Measurements from ENCODE around the gene GSTP1.
A peak's percentile ranks its signal among the peaks of the same experiment; 100 is the strongest.

The GSTP1 gene

DNA sequence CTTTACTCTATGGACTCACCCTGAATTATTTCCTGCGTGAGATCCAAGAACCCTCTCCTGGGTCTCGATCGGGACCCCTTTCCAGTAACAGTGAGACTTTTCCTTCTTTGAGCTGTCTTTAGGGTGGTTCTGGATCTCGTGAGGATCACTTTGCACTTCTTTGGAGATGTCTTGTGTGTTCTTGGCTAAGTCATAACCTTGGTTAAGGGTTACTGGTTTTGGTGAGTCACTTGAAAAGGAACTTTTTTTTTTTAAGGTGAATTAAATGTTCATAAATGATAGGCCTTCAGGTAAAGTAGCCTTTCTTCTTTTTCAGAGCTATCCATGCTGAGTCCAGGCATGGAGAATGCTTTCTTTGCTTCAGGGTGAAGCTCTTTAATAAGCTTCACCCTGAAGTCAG is 19.4 kb upstream of the GSTP1 start:
- no peak for DNase-seq (ENCODE audit: low read depth, low spot score)
- H3K4me3 ChIP-seq (ENCODE audit: insufficient read length, low read depth): no peak overlapping the region
- H3K27me3 ChIP-seq (ENCODE audit: insufficient read depth, insufficient read length): no peaks in the 10 kb centered on the region
- H3K9me3 ChIP-seq (ENCODE audit: insufficient read depth, low read length): no peaks in the 10 kb centered on the region
- no peaks in the 10 kb centered on the region for H3K36me3 ChIP-seq (ENCODE audit: insufficient read depth, insufficient read length, low read length)
- no peak overlapping the region for H3K9ac ChIP-seq (ENCODE audit: insufficient read length, low read depth)
- TF ChIP-seq SUZ12 (IDR thresholded peaks at IDR 0.05; ENCODE audit: extremely low read depth, insufficient read depth, insufficient read length) (no peak), YY1 (IDR thresholded peaks at IDR 0.05; ENCODE audit: insufficient read depth, insufficient read length) (no peak)
- no peaks in the 10 kb centered on the region for H3K4me1 ChIP-seq (ENCODE audit: insufficient read depth, insufficient read length)

DNA sequence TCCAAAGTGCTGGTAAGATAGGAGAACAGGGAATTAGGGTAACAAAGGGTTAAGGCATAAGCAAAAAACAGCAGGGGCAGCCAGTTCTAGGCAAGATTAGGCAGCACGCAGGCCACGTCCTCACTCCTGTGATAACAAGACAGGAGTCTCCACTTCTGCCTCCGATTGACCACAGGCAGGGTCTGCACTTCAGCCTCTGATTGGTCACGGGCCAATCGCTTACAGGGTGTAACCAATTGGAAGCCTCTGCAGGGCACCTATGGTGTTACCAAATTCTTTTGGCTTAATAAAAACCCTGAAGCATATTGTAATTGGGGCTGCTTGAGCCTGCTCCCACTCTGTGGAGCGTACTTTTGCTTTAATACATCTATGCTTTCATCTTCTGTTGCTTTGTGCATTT is 12.2 kb upstream of the GSTP1 start:
- no peak overlapping the region for H3K9ac ChIP-seq (ENCODE audit: insufficient read length, low read depth)
- H3K27me3 ChIP-seq (ENCODE audit: insufficient read depth, insufficient read length): peaks cover 14% of the 10 kb centered on the region
- no peaks in the 10 kb centered on the region for H3K36me3 ChIP-seq (ENCODE audit: insufficient read depth, insufficient read length, low read length)
- H3K4me3 ChIP-seq (ENCODE audit: insufficient read length, low read depth): no peak overlapping the region
- DNase-seq (ENCODE audit: low read depth, low spot score): no peak
- no peaks in the 10 kb centered on the region for H3K4me1 ChIP-seq (ENCODE audit: insufficient read depth, insufficient read length)
- H3K9me3 ChIP-seq (ENCODE audit: insufficient read depth, low read length): peaks cover 15% of the 10 kb centered on the region; the same call in 1 of the 2 replicates
- no peak for TF ChIP-seq SUZ12 (IDR thresholded peaks at IDR 0.05; ENCODE audit: extremely low read depth, insufficient read depth, insufficient read length)
- no peak for TF ChIP-seq ZNF274 (IDR thresholded peaks at IDR 0.05; ENCODE audit: low read depth, low read length)
- TF ChIP-seq YY1 (IDR thresholded peaks at IDR 0.05; ENCODE audit: insufficient read depth, insufficient read length): no peak

DNA sequence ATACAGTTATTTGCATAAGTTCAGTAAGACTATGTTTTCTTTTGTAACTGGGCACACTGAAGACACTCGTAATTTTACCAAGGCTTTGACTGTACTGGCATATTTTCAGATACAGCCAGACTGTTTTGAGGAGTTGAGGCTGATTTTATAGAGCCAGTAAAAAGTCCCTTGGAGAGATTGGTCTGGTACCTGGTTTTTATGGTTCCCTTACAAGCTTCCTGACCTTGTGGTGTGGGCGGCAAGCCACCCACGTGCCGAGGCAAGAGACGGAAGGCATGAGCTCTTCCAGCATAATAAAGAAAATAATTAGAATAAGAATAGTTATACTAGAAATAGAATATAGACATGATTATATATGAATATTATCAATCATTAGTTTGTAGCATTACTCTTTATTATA is 11.3 kb upstream of the GSTP1 start:
- peaks cover 16% of the 10 kb centered on the region for H3K27me3 ChIP-seq (ENCODE audit: insufficient read depth, insufficient read length)
- DNase-seq (ENCODE audit: low read depth, low spot score): no peak
- H3K4me3 ChIP-seq (ENCODE audit: insufficient read length, low read depth): no peak overlapping the region
- no peaks in the 10 kb centered on the region for H3K36me3 ChIP-seq (ENCODE audit: insufficient read depth, insufficient read length, low read length)
- no peak overlapping the region for H3K9ac ChIP-seq (ENCODE audit: insufficient read length, low read depth)
- H3K4me1 ChIP-seq (ENCODE audit: insufficient read depth, insufficient read length): no peaks in the 10 kb centered on the region
- peaks cover 15% of the 10 kb centered on the region; the same call in 1 of the 2 replicates for H3K9me3 ChIP-seq (ENCODE audit: insufficient read depth, low read length)
- TF ChIP-seq YY1 (IDR thresholded peaks at IDR 0.05; ENCODE audit: insufficient read depth, insufficient read length) (no peak), ZNF274 (IDR thresholded peaks at IDR 0.05; ENCODE audit: low read depth, low read length) (no peak), SUZ12 (IDR thresholded peaks at IDR 0.05; ENCODE audit: extremely low read depth, insufficient read depth, insufficient read length) (no peak)

DNA sequence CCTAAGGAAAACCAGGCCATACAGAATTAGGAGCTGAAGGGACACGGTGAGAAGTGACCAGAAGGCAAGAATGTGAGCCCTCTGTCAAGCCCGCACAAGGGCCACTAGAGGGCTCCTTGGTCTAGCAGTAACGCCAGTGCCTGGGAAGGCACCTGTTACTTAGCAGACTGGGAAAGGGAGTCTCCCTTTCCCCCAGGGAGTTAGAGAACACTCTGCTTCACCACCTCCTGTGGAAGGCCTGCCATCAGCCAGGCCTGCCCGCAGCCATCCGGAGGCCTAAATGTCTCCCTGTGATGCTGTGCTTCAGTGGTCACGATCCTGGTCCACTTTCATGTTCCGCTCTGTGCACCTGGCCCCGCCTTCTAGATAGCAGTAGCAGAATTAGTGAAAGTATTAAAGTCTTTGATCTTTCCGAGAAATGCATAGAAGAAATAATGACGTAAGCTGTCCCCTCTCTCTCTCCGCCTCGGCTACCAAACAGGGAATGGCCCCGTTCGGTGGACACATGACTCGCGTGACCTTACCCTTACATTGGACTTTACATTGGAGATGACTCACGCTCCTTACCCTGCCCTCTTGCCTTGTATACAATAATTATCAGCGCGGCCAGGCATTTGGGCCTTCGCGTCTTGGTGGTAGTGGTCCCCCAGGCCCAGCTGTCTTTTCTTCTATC is 10.7 kb upstream of the GSTP1 start:
- H3K9me3 ChIP-seq (ENCODE audit: insufficient read depth, low read length): peaks cover 15% of the 10 kb centered on the region; the same call in 1 of the 2 replicates
- H3K4me3 ChIP-seq (ENCODE audit: insufficient read length, low read depth): no peak overlapping the region
- no peaks in the 10 kb centered on the region for H3K36me3 ChIP-seq (ENCODE audit: insufficient read depth, insufficient read length, low read length)
- H3K9ac ChIP-seq (ENCODE audit: insufficient read length, low read depth): no peak overlapping the region
- no peaks in the 10 kb centered on the region for H3K4me1 ChIP-seq (ENCODE audit: insufficient read depth, insufficient read length)
- peaks cover 16% of the 10 kb centered on the region for H3K27me3 ChIP-seq (ENCODE audit: insufficient read depth, insufficient read length)
- peak; percentile 51 for DNase-seq (ENCODE audit: low read depth, low spot score)
- TF ChIP-seq ZNF274 (IDR thresholded peaks at IDR 0.05; ENCODE audit: low read depth, low read length) (no peak), YY1 (IDR thresholded peaks at IDR 0.05; ENCODE audit: insufficient read depth, insufficient read length) (no peak), SUZ12 (IDR thresholded peaks at IDR 0.05; ENCODE audit: extremely low read depth, insufficient read depth, insufficient read length) (no peak)

DNA sequence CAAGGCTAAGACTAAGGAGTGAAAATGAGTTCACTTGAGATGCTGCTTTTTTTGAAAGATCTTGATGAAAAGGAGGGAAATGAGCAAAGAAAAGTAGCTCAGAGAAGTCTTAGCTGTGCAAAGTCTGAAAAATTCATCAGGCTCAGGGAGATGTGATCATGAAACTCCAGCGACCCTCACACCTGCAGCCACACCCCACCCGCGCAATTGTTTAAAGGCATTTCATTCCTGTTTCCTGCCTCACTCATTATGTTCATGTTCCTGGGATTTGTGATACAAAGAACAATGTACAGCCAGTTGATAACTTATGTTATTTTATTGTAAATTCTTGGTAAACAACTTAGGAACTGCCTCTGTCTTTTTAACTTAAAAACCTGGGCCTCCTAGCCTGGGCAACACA is 8.7 kb upstream of the GSTP1 start:
- no peaks in the 10 kb centered on the region for H3K36me3 ChIP-seq (ENCODE audit: insufficient read depth, insufficient read length, low read length)
- H3K4me3 ChIP-seq (ENCODE audit: insufficient read length, low read depth): no peak overlapping the region
- DNase-seq (ENCODE audit: low read depth, low spot score): no peak
- TF ChIP-seq SUZ12 (IDR thresholded peaks at IDR 0.05; ENCODE audit: extremely low read depth, insufficient read depth, insufficient read length) (no peak), ZNF274 (IDR thresholded peaks at IDR 0.05; ENCODE audit: low read depth, low read length) (no peak), YY1 (IDR thresholded peaks at IDR 0.05; ENCODE audit: insufficient read depth, insufficient read length) (no peak)
- H3K4me1 ChIP-seq (ENCODE audit: insufficient read depth, insufficient read length): peaks cover 8% of the 10 kb centered on the region
- peaks cover 16% of the 10 kb centered on the region for H3K27me3 ChIP-seq (ENCODE audit: insufficient read depth, insufficient read length)
- peaks cover 15% of the 10 kb centered on the region; the same call in 1 of the 2 replicates for H3K9me3 ChIP-seq (ENCODE audit: insufficient read depth, low read length)
- H3K9ac ChIP-seq (ENCODE audit: insufficient read length, low read depth): no peak overlapping the region

DNA sequence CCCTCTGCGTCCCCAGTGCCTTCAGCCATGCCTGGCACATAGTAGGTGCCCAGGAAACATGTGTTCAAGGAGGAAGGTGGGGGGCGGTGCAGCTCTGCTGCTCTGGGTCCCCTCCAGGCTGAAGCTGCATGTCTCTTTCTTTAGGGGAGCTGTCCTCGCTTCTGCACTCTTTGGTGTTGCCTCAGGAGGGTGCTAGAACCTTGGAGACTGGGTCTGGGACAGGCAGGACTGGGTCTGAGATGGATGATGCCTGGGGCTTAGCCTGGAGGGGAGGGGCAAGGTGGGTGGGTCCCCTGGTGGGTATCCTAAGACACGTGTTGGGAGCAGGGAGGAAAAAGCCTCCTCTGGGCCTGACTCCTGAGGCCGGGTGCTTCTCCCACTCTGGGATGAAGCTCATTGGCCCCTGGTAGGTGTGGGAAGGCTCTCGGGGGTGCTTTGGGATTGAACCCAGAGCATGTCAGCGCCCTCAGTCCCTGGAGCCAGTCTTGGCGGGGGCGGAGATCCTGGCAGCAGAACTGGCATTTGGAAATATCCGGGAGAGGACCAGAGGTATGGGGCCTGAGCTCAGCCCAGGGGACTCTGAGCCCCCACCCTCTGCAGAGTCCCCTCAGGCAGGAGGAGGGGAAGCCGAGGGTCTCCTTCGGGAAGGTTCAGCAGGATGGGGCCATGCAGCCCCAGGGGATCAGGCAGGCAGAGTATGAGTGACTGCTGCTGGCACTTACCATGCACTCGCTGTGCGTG is 6.7 kb upstream of the GSTP1 start:
- peak overlapping the region; percentile 56 for H3K9ac ChIP-seq (ENCODE audit: insufficient read length, low read depth)
- peaks cover 9% of the 10 kb centered on the region for H3K27me3 ChIP-seq (ENCODE audit: insufficient read depth, insufficient read length)
- H3K4me1 ChIP-seq (ENCODE audit: insufficient read depth, insufficient read length): peaks cover 11% of the 10 kb centered on the region
- H3K4me3 ChIP-seq (ENCODE audit: insufficient read length, low read depth): no peak overlapping the region
- H3K9me3 ChIP-seq (ENCODE audit: insufficient read depth, low read length): 0 out of 2 replicates have a peak, but pooled peaks cover 5% of the 10 kb centered on the region
- TF ChIP-seq SUZ12 (IDR thresholded peaks at IDR 0.05; ENCODE audit: extremely low read depth, insufficient read depth, insufficient read length) (no peak), ZNF274 (IDR thresholded peaks at IDR 0.05; ENCODE audit: low read depth, low read length) (no peak), YY1 (IDR thresholded peaks at IDR 0.05; ENCODE audit: insufficient read depth, insufficient read length) (no peak)
- no peaks in the 10 kb centered on the region for H3K36me3 ChIP-seq (ENCODE audit: insufficient read depth, insufficient read length, low read length)
- no peak for DNase-seq (ENCODE audit: low read depth, low spot score)

DNA sequence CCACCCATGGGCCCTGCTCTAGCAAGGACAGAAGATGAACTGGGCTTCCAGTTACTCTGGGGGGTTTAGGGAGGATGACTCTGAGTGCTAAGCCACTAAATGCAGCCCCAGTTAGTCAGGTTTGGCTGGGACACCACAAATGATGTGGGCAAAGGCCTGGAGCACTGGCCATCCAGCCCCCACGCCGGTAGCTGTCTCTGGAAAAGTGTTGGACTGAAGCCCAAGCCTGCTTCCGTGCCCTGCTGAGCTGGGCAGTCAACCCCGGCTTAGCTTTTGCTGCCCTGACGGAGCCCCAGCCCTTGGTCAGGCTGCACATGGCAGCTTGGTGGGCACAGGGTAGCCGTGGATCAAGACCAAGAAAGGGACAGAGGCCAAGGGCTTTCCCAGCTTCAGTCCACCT is 5.7 kb upstream of the GSTP1 start:
- no peak overlapping the region for H3K4me3 ChIP-seq (ENCODE audit: insufficient read length, low read depth)
- peaks cover 9% of the 10 kb centered on the region for H3K27me3 ChIP-seq (ENCODE audit: insufficient read depth, insufficient read length)
- H3K36me3 ChIP-seq (ENCODE audit: insufficient read depth, insufficient read length, low read length): no peaks in the 10 kb centered on the region
- DNase-seq (ENCODE audit: low read depth, low spot score): no peak
- no peak overlapping the region for H3K9ac ChIP-seq (ENCODE audit: insufficient read length, low read depth)
- no peaks in the 10 kb centered on the region for H3K9me3 ChIP-seq (ENCODE audit: insufficient read depth, low read length)
- peaks cover 11% of the 10 kb centered on the region for H3K4me1 ChIP-seq (ENCODE audit: insufficient read depth, insufficient read length)
- no peak for TF ChIP-seq ZNF274 (IDR thresholded peaks at IDR 0.05; ENCODE audit: low read depth, low read length)
- TF ChIP-seq YY1 (IDR thresholded peaks at IDR 0.05; ENCODE audit: insufficient read depth, insufficient read length): no peak
- TF ChIP-seq SUZ12 (IDR thresholded peaks at IDR 0.05; ENCODE audit: extremely low read depth, insufficient read depth, insufficient read length): no peak
